Upper lobe of left lung (tissue), 6 donors: Measurements from ENCODE around the gene DCUN1D4. TPM values are rescaled to one million over a fixed set of nuclear protein-coding genes. Genes with fewer than 3 reads are reported as not detected.
A peak's percentile ranks its signal among the peaks of the same experiment; 100 is the strongest.
"Not testable (repeated sequence)": the region's sequence is repeated elsewhere in the genome, so short reads cannot be mapped to it uniquely, and the experiment has no call there.

ENCODE experiments used
- ATAC-seq, 2 donors: fragments of 200-7000 bp; cut with Tn5 transposase; one replicate each; pipeline ENCODE4 v1.9.1; 2022; ENCODE audit warnings: mild to moderate bottlenecking in 2 of 2, moderate library complexity in 2 of 2; ENCODE audit not compliant: low FRiP score in 2 of 2
- DNase-seq, 2 donors: peaks; one replicate each; pipeline ENCODE4 v3.0.0-alpha.2; 2019 to 2020
- H3K27ac ChIP-seq, 4 donors: fragments of 200-600 bp; sonication (generic); one replicate each; pipeline ENCODE4 v1.5.1; 2016 to 2019
- H3K27me3 ChIP-seq, 4 donors: fragments of 200-600 bp; sonication (generic); one replicate each; pipeline ENCODE4 v1.5.1; 2017 to 2019
- H3K36me3 ChIP-seq, 4 donors: fragments of 200-600 bp; sonication (generic); one replicate each; pipeline ENCODE4 v1.5.1; 2016 to 2019
- H3K4me1 ChIP-seq, 4 donors: fragments of 200-600 bp; sonication (generic); one replicate each; pipeline ENCODE4 v1.5.1; 2018 to 2019
- H3K4me3 ChIP-seq, 4 donors: fragments of 200-600 bp; sonication (generic); one replicate each; pipeline ENCODE4 v1.5.1; 2017 to 2019; ENCODE audit warnings: mild to moderate bottlenecking in 2 of 4, moderate library complexity in 1 of 4
- H3K9me3 ChIP-seq, 4 donors: fragments of 200-600 bp; sonication (generic); one replicate each; pipeline ENCODE4 v1.5.1; 2018 to 2019
- EP300 ChIP-seq, 4 donors: sonication (generic); formaldehyde crosslinking; IDR thresholded peaks; one replicate each; pipeline ENCODE4 v1.5.1; 2017; ENCODE audit warnings: antibody characterized with exemption in 4 of 4, control low read depth in 2 of 4
- POLR2A ChIP-seq, 4 donors: fragments of 450-650 bp; IDR thresholded peaks; one replicate each; pipeline ENCODE4 v1.5.1; 2016 to 2017; ENCODE audit warnings: antibody characterized with exemption in 4 of 4, mild to moderate bottlenecking in 2 of 4
- POLR2AphosphoS5 ChIP-seq, 2 donors: sonication (generic); formaldehyde crosslinking; IDR thresholded peaks; one replicate each; pipeline ENCODE4 v1.5.1; 2017; ENCODE audit warnings: antibody characterized with exemption in 2 of 2
- WGBS, 2 donors: methylation state at CpG; one replicate each; pipeline ENCODE4 v1.1.5; 2017 to 2018; 5-methylcytosine and 5-hydroxymethylcytosine counted together
- total RNA-seq, 6 donors: library from RNA; depleted of rRNA in 4 of 6; stranded (reverse); fragments of >200 nt in 4 of 6; gene quantifications; one replicate each; pipeline versions ENCODE4 v1.1.0 to v1.2.1, GENCODE V29; 2016 to 2021
- TF ChIP-seq, protein P1 (sequence below), 6 experiments: fragments of 450-650 bp in 4 of 6; fragments of 200-600 bp in 2 of 6; sonication (generic) in 2 of 6; IDR thresholded peaks; one replicate each; pipeline ENCODE4 v1.5.1; 2016 to 2019; ENCODE audit warnings: antibody characterized with exemption in 6 of 6
- donor health status: DM: no; HTN: no; CAD: no; lungs with moderate emphysema.
- donor health status: DM: no; HTN: yes; CAD: no; lungs with severe emphysema.

Gene DCUN1D4
- total RNA-seq, 6 donors from 2014 or later, result 18.8 to 47.6 (median 31.2) TPM

DNA sequence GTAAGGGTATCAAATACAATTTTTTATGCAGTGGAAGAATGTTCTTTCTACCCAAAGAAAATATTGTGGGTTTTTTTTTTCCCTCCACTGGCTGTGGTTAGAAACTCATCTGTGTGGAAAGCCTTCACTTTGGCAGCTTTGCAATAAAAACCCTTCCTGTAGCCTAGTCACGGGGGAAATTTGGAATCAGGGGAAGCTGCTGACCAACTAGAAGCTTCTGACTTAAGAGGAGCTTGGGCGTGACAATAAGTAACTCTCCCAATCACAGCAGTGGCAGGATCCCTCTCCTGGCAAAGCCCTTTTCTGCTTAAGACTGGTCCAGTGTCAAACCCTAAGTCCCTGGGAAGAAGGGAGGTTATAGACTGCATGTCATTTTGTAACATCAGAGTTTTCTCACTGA is 89.3 kb downstream of the DCUN1D4 start:
- Histone ChIP-seq H3K4me3 (no peak overlapping the region), H3K9me3 (no peaks in the 10 kb centered on the region), H3K4me1 (no peaks in the 10 kb centered on the region), H3K27me3 (no peaks in the 10 kb centered on the region), H3K27ac (no peak overlapping the region), H3K36me3 (no peaks in the 10 kb centered on the region)
- 28 to 55% methylated on average over 2 of the region's 2 CpGs for WGBS, 2 donors
- TF ChIP-seq EP300 (IDR thresholded peaks at IDR 0.05) (no peak), POLR2AphosphoS5 (IDR thresholded peaks at IDR 0.05) (no peak), POLR2A (IDR thresholded peaks at IDR 0.05) (no peak)
- TF ChIP-seq, protein P1, sequence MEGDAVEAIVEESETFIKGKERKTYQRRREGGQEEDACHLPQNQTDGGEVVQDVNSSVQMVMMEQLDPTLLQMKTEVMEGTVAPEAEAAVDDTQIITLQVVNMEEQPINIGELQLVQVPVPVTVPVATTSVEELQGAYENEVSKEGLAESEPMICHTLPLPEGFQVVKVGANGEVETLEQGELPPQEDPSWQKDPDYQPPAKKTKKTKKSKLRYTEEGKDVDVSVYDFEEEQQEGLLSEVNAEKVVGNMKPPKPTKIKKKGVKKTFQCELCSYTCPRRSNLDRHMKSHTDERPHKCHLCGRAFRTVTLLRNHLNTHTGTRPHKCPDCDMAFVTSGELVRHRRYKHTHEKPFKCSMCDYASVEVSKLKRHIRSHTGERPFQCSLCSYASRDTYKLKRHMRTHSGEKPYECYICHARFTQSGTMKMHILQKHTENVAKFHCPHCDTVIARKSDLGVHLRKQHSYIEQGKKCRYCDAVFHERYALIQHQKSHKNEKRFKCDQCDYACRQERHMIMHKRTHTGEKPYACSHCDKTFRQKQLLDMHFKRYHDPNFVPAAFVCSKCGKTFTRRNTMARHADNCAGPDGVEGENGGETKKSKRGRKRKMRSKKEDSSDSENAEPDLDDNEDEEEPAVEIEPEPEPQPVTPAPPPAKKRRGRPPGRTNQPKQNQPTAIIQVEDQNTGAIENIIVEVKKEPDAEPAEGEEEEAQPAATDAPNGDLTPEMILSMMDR (IDR thresholded peaks at IDR 0.05), result no peak
- ATAC-seq (peak in 1 of 2 donors; percentile 42), DNase-seq (no peak)

DNA sequence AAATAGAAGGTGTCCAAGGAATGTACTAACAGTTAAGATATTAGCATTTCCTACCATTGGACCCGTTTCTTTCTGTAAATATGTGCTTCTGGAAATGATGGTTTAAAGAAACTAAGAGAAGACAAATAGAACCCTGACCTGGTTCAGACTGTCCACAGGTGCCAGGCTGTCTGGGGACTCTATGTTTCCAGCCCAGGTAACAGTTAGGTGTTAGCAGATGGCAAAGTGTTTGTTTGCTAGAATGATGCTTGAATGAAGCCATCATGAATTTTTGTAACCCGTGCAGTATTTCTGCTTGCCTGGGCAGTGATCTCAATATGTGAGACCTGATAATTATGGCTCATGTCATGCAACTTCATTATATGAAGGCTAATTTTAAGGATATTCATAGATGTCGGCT is 89.7 kb downstream of the DCUN1D4 start:
- H3K27ac ChIP-seq, result no peak overlapping the region
- 70 to 80% methylated on average over 3 of the region's 3 CpGs for WGBS, 2 donors
- H3K4me3 ChIP-seq, result no peak overlapping the region
- H3K9me3 ChIP-seq, result no peaks in the 10 kb centered on the region
- H3K27me3 ChIP-seq, result no peaks in the 10 kb centered on the region
- no peak for DNase-seq
- no peaks in the 10 kb centered on the region for H3K4me1 ChIP-seq
- TF ChIP-seq, protein P1 (IDR thresholded peaks at IDR 0.05), result no peak
- no peak for ATAC-seq
- no peaks in the 10 kb centered on the region for H3K36me3 ChIP-seq

DNA sequence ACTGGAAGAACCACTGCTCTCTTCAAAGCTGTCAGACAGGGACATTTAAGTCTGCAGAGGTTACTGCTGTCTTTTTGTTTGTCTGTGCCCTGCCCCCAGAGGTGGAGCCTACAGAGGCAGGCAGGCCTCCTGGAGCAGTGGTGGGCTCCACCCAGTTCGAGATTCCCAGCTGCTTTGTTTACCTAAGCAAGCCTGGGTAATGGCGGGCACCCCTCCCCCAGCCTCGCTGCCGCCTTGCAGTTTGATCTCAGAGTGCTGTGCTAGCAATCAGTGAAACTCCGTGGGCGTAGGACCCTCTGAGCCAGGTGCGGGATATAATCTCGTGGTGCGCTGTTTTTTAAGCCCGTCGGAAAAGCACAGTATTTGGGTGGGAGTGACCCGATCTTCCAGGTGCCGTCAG is 97.5 kb downstream of the DCUN1D4 start:
- not testable (repeated sequence) for H3K27me3 ChIP-seq, H3K4me1 ChIP-seq, H3K4me3 ChIP-seq, H3K36me3 ChIP-seq, H3K27ac ChIP-seq, ATAC-seq, H3K9me3 ChIP-seq
- DNase-seq, result peak in 1 of 2 donors; percentile 25
- 93 to 95% methylated on average over 7 to 13 of the region's 13 CpGs for WGBS, 2 donors

DNA sequence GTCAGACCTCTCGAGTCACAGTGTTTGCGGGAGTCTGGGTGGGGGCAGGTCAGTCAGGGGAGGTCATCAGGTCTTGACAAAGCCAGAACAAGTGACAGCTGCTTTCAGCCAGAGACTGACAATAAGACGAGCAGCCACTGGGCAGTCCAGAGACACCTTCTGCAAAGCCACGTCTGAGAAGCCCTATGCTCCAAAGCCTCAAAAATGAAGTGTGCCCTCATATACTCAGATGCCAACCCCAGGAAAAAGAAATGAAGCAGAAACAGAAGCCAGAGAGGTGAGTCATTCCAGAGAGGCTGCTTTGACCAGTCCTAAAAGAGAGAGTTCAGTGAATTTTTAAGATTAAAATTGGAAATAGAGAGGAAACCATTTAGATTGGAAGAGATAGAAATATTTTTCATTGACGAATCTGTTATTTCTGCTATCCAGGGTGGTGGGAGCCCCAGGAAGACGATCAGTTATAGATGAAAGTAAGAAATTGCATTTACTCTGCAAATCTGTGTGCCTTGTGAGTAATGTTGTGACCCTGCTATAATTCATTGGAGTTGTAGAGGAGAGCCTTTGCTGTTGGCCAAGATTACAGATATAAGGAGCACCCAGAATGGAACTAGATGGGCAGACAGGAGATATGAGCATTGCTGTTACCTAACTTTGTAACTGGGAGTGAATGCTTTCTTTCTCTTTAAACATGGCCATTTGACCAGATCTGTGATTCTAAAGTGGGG is 99.3 kb downstream of the DCUN1D4 start:
- TF ChIP-seq POLR2AphosphoS5 (IDR thresholded peaks at IDR 0.05) (no peak), EP300 (IDR thresholded peaks at IDR 0.05) (no peak), POLR2A (IDR thresholded peaks at IDR 0.05) (no peak)
- TF ChIP-seq, protein P1 (IDR thresholded peaks at IDR 0.05), result no peak
- ATAC-seq (no peak), DNase-seq (no peak)
- Histone ChIP-seq H3K36me3 (no peaks in the 10 kb centered on the region), H3K27ac (no peak overlapping the region), H3K4me3 (no peak overlapping the region), H3K4me1 (no peaks in the 10 kb centered on the region), H3K9me3 (no peaks in the 10 kb centered on the region), H3K27me3 (no peaks in the 10 kb centered on the region)
- WGBS, 2 donors, result 64 to 73% methylated on average over 6 of the region's 6 CpGs

DNA sequence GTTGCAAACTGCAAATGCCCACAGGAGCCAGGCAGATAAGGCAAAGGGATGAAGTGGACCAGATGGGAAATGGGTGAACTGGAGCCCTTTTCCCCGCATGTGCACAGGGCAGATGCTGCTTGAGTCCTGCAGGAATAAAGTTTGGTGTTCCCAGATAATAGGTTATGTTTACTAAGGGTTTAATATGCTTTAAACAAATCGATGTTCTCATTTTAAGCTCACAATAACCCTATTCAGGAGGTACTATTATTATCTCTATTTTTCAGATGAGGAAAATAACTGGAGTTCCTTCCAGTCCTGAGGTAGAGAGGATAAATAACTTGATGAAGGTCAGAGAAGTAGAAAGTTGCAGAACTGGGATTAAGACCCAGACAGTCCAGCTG is 99.9 kb downstream of the DCUN1D4 start:
- WGBS, 2 donors, result 80 to 81% methylated on average over 2 of the region's 2 CpGs
- TF ChIP-seq EP300 (IDR thresholded peaks at IDR 0.05) (no peak), POLR2AphosphoS5 (IDR thresholded peaks at IDR 0.05) (no peak), POLR2A (IDR thresholded peaks at IDR 0.05) (no peak)
- TF ChIP-seq, protein P1 (IDR thresholded peaks at IDR 0.05), result no peak
- ATAC-seq, result no peak

More for the DNA sequence above, 99.9 kb downstream of the DCUN1D4 start:
- Histone ChIP-seq H3K36me3 (no peaks in the 10 kb centered on the region), H3K9me3 (no peaks in the 10 kb centered on the region), H3K27me3 (no peaks in the 10 kb centered on the region), H3K4me3 (no peak overlapping the region), H3K27ac (no peak overlapping the region), H3K4me1 (no peaks in the 10 kb centered on the region)
- DNase-seq, result no peak
